Spleen (tissue), 7 donors: ENCODE results near the gene IL13.

ENCODE experiments used
- POLR2AphosphoS5 ChIP-seq, 3 donors: sonication (generic); formaldehyde crosslinking; IDR thresholded peaks; one replicate each; pipeline ENCODE4 v1.5.1; 2017; ENCODE audit warnings: antibody characterized with exemption in 3 of 3
- TF ChIP-seq, protein P1 (sequence below), 11 experiments: fragments of 200-600 bp in 7 of 11; fragments of 450-650 bp in 4 of 11; sonication (generic) in 4 of 11; IDR thresholded peaks in 8 of 11; conservative IDR thresholded peaks in 3 of 11; 1 replicate in 7 of 11; 2 replicates in 4 of 11; pipeline versions ENCODE4 v1.4.0 to v1.8.0; 2016 to 2021; ENCODE audit warnings: antibody characterized with exemption in 11 of 11, inconsistent platforms in 4 of 11, mild to moderate bottlenecking in 1 of 11
- donor health status: DM: no; HTN: no; CAD: no; lungs with moderate emphysema.
- donor health status: DM: no; HTN: no; CAD: no.
- donor health status: DM: no; HTN: no; CAD: no.

DNA sequence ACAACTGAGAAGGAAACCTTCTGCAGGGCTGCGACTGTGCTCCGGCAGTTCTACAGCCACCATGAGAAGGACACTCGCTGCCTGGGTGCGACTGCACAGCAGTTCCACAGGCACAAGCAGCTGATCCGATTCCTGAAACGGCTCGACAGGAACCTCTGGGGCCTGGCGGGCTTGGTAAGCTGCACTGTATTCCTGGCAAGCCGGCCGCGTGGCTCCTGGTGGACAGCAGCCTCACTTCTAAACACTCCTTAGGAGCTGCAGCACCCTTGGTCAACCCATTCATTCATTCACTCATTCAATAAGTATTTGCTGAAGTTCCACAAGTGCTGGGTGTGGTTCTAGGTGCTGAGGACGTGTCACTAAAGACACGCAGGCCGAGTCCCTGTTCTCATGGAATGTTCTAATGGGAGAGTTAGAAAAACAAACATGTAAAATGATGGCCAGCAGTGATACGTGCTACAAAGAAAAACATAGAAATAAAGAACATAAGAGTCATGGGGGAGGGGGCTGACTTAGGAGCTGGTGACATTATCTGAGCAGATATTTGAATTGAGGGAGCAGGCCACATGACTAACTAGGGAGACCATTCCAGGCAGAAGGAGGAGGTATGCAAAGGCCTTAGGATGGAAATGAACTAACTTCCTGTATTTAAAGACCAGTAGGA, 21.9 kb downstream of the IL13 start:
- TF ChIP-seq, protein P1, sequence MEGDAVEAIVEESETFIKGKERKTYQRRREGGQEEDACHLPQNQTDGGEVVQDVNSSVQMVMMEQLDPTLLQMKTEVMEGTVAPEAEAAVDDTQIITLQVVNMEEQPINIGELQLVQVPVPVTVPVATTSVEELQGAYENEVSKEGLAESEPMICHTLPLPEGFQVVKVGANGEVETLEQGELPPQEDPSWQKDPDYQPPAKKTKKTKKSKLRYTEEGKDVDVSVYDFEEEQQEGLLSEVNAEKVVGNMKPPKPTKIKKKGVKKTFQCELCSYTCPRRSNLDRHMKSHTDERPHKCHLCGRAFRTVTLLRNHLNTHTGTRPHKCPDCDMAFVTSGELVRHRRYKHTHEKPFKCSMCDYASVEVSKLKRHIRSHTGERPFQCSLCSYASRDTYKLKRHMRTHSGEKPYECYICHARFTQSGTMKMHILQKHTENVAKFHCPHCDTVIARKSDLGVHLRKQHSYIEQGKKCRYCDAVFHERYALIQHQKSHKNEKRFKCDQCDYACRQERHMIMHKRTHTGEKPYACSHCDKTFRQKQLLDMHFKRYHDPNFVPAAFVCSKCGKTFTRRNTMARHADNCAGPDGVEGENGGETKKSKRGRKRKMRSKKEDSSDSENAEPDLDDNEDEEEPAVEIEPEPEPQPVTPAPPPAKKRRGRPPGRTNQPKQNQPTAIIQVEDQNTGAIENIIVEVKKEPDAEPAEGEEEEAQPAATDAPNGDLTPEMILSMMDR (IDR thresholded peaks at IDR 0.05 in 8 of 11, conservative IDR thresholded peaks at IDR 0.05 in 3 of 11): no peak
- no peak for TF ChIP-seq POLR2AphosphoS5 (IDR thresholded peaks at IDR 0.05)
